Dermis microvascular lymphatic vessel endothelial cell (primary cell): Measurements from ENCODE around the gene ZFP36L1. TPM values are rescaled to one million over a fixed set of nuclear protein-coding genes. Genes with fewer than 3 reads are reported as not detected.
A peak's percentile ranks its signal among the peaks of the same experiment; 100 is the strongest.

Experiments used
- DNase-seq, 2 donors: peaks; one replicate each; pipeline versions ENCODE4 v3.0.0 to v3.0.0-alpha.2; 2010; ENCODE audit warnings: low read depth in 2 of 2
- total RNA-seq: library from RNA; depleted of rRNA; stranded (reverse); fragments of >200 nt; gene quantifications from 2 replicates; pipeline ENCODE4 v1.2.1, GENCODE V29; 2014

The ZFP36L1 gene
- total RNA-seq, 1 donor from 2014 or later, result 7.6 TPM

DNA sequence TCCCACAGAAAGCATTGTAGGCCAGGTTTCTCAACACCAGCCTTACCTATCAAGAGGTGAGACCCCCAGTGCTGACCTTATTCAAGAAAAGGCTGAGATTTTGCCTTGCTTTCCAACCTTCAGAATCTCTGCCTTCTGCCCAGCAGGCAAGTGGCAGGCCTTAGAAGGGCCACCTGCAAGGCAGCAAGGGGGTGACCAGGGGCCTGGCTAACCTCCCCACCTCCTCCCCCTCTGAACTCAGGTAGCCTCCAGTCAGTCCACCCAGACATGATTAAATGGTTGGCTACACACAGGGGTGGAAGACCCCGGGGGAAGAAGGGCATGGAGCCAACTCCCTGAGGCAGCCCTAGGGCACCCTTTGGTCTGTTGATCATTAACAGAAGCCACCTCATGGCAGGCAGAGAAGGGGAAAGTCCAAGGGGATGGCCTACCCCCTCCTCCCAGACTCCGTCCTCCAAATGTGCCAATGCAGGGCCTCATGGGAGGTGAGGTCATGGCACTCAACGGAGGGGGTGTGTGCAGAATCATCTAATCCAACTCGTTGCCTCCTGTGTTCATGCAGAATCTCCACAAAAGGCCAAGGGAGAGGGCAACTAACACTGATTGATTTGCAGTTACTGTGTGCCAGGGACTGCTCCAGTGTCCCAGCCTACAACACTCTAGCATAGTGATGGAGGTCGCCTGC, 8.5 kb downstream of the ZFP36L1 start:
- no peak for DNase-seq

DNA sequence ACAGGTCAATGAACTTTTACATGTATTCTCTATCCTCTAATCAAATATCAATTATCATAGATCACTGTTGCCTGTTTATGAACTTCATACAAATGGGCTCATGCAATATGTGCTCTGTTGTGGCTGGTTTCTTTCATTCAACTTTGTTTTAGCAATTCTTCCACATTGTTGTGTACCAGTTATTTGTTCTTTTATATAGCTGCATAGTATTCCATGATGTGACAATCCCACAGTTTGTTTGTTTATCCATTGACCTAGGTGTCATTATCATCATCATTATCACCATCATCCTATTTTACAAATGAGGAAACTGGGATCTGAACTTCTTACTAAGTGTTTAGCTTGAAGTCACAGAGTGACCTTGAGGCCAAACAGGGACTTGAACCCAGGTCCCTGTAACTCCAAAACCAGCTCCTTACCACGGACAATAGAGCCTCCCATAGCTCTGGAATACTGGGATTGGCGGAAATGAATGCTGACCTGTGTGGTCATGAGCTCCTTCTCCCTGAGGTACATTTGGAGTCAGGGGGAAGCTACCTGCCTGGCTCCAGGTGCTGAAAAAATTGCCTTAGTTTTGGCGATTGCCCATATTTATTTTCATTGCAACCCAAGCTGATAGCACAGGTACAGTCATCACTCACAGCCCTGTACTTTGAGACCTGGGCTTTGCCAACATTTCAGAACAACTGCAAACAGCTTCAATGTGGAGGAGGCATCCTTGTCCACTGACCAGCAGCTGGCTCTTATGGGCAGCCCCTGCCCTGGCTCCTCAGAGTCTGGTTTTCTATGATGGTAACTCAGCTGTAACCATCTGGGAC, 9.2 kb downstream of the ZFP36L1 start:
- DNase-seq, result no peak

DNA sequence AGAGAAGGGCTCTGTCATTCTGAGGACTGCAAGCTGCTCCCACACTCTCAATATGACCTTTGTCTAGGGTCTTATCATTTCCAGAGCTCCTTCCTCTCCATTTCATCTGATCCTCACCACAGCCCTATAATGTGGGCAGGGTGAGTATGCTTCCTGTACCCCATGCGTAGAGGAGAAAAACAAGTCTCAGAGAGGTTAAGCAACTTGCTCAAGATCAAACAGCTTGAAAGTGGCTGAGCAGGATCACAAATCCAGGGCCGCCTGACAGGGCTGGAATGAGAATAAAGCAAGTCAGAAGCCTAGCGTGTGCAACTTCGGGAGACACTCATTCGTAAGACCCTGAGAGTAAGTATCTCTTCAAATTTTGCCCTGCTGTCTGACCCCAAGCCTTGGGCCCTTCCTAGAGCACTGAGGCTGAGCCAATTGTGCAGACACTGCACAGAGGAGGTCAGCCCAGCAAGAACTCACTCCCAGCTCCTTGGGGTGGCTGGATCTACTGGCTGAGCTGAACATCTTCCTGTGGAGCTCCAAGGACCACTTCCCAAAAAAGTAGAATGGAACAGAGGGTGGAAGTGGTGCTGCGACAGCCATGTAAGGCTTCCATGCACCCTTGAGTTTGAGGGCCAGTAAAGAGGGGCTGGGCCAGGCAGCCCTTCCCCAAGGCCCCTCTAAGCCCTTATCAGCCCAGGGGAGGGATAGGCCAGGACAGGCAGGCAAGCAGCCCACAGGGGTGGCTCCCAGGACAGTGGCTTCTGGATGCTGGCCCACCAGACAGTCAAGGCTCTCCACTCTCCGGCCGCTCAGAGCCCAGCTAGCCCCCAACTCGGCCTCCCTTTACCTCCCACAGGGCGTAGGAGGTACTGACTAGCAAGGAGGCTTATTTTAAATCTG, 10.5 kb downstream of the ZFP36L1 start:
- DNase-seq, result no peak

DNA sequence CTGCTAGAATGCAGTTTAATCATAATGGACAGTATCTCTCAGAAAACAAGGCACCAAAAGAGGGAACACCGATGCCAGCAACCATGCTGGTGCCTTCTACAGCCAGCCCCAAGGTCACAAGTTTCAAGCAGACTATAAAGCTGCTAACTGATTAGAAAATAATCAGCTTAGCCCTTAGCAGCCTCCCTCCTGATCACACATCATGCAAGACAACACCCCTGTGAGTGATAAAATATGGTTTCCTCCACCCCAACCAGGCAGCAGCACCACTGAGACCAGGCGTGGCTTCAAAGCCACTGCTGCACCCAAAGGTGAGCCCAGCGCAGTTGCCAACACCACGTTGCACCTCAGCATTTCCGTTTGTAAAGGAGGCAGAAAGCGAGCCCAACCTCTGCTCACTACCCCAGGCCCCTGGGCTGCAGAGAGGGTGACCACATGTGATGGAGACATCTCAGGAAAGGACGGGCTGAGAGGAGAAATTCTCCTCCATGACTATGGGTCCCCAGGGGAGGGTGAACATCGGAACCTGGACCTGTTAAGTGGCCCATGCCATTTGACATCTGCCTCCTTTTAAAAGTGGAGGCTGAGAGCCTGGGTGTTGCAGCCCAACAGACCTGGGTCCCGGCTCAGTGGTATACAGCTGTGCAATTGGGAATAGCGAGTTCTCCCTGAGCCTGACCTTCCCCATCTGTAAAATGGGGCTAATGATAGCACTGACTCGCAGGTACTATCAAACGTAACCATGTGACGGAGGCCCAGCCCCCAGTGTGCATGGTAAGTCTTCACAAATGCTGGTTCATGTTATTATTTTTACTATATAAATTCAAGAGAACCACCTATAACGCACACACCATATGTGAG, 11.5 kb downstream of the ZFP36L1 start:
- no peak for DNase-seq

DNA sequence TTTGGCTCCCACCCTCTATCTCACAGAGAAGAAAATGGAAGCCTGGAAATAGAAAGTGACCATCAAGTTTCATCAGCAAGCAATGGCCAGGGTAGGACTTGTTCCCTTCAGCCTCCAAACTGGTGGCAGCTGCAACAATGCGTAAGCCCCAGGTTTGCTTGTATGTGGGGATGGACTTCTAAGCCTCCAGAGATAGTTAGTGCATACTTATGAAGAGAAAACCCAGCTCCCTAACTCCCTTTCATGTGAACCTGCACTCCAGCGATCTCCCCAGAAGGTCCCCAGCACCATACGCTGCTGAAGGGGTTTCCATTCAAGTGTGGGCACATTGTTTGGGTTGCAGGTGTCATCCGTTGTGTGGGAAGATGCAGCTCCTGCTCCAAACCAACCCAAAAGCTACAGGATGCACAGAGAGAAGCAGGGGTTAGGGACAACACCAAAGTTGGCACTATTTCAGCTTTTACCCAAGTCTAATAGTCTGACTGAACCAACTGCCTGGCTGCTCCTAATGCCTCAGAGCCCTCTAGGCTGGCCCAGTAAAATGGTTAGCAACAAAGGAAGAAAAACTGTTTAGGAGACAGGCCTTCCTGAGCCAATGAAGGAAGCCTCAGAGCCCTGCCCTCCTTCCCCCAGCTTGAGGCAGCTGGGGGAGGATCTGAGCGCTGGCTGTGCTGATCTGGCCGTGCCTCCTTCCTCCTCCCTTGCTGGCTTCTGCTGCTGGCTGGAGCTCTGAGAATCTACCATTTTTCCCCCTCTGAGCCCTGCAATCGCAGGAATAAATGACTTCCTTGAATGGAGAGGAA, 12.3 kb downstream of the ZFP36L1 start:
- DNase-seq, result peak in 1 of 2 donors; percentile 49

DNA sequence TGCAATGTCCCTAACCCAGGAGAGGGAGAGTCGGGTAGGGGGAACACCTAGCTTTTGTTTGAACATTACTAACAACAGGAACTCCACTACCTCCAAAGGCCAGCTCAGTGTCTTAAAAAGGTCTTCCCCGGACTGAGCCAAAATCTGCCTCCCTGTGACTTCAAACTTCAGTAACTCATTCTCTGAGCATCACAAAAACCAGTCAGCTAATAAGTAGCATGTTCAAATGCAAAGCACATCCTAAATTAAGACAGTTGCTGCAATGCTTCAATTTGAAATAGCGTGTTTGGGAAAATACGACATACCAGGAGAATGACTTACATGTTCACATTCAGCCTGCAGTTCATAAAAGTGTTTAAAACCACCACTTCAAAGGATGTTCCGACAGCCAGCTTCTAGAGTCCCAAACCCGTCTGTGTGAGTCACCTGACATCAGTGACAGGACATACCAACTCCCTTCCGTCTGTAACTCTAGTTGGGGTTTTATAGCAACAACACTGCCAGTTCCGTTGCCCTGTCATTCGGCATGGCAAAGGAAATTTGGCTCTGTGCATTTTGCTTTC, 13.0 kb downstream of the ZFP36L1 start:
- DNase-seq, result peak; percentile 71 to 81

DNA sequence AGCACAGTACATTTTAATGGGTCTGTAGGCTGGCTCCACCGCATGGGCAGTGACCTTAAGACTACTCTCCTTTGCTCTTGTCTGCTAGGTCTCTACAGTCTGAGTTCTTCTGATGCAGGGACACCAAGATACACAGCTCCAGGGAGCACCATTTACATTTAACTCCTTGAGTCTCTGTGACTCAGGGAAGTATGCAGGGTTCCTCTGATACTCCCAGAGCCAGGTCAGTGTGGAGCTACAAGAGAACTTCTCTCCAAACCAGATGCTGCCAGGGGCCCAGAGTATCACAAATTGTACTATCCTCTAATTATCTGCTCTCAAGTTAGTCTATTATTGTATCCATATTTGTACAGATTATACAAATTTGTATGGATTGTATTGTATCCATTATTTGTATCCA, 15.2 kb downstream of the ZFP36L1 start:
- no peak for DNase-seq

DNA sequence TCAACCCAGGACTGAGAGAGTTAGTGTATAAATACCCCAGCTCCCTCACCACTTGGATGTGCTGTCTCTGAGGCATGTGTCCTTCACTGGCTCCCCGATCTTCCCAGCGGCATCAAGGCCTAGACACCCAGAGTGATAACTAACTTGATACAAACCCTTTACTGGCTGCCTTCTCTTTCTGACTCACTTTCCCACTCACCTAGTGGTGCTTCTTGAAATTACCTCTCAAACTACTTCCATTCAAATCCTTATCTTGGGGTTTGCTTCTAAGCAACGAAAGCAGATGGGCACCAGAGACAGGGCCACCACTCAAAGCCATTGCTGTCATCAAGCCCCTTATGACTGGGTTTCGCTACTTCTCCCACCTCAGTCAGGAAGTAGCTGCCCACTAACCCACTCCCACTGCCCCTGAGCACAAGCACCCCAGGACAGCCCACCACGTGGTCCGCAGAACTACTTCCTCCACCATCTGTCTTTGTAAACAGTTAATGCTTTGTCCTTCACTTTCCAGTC, 17.2 kb downstream of the ZFP36L1 start:
- DNase-seq, result no peak

DNA sequence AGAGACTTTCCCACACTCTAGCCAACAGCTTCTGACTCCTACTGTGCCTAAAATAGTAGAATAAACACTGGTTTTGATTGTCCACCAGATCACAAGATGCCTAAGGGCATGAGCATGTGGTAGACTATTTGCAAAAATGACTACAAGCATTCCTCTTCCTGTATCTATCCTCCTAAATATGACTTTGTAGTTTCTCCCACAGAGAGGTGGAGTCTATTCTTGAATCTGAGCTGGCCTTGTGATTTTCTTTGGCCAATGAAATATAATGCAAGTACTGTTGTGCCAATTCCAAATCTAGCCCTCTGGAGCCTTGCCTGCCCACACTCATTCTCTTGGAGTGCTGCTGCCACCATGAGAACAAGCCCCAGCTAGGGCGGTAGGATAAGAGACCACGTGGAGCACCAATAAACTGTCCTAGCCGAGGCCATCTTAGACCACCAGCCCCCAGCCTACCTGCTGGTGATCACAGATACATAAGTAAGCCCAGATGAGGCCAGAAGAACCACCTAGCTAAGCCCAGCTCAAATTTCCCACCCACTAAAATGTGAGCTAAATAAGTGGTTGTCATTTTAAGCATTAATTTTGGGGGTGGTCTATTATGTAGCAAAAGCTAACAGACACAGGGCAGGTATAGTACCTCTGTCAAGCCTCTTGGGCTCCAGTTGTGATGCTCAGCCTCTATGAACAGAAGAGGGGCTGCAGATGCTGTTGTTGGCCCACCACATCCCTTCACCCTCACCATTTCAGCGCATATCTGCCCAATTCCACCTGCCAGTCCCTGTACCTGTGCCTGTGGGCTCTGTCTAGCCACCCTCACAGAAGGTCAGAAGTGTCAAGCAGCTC, 17.9 kb downstream of the ZFP36L1 start:
- no peak for DNase-seq

DNA sequence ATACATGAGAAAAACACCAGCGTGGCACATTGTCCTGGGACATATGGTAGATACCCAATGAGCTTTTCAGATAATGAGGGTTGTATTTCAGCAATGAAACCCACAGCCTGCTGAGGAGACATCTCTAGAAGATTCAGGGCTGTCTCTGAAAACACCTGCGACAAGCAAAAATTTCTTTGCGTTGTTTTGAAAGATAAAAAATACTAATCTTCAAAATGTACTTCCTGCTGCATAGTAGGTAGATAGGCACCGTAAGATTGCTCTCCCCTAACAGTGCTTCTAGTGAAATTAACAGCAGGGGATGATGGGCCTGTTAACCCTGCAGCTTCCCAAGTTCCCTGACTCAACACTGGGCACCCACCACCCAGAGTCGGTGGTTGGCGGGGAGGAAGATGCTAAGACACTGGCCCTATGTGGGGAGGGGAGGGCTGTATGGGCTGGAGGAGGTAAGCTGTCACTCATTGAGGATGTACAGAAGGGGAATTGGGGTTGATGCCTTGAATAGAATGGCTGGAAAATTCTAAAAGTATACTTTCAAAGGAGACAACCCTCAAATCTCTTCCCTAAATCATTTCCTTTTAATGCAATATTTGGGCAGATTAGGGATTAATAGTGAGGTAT, 20.0 kb downstream of the ZFP36L1 start:
- DNase-seq, result no peak

DNA sequence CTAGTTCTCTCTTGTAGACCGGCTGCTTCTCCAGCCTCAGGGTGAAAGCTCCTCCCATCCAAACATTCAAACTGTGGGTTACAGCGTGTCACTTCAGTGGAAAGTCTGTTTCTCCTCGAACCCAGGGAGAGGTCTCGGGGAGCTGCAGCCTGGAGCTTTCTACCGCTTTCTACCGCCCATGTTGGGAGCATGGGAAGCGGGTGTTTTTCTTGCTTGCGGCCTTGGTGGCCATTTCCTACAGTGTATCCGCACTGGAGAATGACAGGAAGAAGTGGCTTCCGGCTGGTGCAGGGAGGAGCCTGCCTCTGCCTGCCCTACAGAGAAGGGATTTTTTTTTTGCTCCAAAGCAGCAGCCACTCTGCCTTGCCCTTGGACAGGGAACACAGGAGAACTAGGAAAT, 21.2 kb downstream of the ZFP36L1 start:
- DNase-seq, result peak; percentile 84 to 91

DNA sequence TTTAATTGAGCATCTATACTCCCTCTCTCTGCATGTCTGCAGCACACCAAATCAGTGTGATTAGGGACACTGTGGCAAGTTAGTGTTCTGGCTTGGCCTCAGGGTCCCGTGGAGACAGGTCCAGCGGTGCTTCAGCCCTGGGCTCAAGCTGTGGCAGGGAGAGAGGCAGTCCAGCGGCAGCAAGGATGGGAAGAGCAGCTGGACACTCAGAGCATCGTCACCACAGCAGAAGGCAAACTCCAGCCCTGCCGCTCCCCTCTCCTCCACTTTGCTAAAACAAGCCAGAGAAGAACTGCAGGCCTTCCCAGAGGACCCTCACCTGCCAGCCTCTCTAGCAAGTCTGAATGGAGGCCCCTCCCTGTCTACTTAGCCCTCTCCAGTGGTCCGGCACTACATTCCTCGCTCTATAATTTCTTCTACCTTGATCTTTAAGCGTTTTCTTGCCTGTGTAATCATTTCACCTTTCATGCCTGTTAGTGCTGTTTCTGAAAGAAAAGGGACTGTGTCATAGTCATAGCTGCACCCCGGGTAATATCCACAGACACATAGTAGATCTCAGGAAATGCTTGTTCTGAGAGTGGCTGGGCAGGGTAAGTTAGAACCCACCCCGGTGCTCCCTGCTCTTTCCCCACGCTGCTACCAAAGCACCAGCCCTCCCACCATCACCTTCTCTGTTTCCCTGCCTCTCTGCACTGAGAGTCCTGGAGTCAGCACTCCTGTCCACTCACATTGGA, 22.1 kb downstream of the ZFP36L1 start:
- no peak for DNase-seq

DNA sequence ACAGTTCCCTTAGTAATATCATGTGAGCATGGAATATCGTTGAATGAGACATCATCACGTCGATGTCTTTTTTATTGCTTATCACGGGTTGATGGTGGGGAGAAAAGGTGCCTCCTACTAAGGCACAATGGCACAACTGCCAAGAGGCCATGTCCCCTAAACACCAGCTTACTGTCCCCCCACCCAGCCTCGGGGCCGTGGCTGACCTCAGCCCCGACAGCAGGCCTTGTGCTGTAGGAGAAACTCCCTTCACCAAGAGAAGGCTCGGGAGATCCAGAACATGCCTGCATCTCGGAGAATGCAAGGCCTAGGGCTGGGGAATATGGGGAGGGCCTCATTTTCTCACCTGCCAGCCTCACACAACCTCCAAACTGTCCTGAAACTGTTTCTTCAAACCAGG, 22.8 kb downstream of the ZFP36L1 start:
- no peak for DNase-seq

DNA sequence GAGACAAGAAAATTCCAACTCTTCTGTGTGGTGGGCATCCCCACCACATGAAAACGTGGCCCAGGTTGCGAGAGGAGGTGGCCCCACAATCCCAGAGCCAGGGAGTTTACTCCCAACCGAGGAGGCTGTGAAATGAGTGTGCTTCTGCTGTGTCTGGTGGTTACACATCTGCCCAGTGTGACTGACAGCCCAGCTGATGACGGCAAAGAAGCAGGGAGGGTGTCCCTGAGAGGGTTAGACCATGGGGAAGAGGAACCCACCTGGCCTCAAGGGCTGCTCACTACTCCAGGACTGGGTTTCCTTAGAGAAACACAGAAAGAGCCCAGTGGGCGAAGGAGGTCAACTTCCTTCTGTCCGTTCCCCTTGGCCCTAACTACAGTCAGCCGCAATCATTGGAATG, 24.6 kb downstream of the ZFP36L1 start:
- no peak for DNase-seq

DNA sequence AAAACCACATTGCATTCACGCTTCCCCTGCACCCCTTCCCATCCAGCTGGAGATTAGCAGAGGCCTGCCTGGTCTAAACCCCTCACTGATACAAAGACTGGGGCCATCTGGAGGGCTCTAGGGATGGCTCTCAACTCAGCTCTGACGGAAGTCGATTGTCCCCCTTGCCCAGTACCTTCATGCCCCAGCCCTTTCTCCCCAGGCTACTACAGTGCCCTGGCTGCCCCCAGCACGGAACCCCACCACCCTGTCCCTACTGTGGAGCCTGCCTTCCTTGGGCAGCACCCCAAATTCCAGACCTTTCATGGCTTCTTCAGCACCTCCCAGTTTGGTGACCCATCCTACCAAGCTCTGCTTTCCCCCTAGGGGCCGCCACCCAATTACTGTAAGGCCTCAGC, 25.6 kb downstream of the ZFP36L1 start:
- no peak for DNase-seq

DNA sequence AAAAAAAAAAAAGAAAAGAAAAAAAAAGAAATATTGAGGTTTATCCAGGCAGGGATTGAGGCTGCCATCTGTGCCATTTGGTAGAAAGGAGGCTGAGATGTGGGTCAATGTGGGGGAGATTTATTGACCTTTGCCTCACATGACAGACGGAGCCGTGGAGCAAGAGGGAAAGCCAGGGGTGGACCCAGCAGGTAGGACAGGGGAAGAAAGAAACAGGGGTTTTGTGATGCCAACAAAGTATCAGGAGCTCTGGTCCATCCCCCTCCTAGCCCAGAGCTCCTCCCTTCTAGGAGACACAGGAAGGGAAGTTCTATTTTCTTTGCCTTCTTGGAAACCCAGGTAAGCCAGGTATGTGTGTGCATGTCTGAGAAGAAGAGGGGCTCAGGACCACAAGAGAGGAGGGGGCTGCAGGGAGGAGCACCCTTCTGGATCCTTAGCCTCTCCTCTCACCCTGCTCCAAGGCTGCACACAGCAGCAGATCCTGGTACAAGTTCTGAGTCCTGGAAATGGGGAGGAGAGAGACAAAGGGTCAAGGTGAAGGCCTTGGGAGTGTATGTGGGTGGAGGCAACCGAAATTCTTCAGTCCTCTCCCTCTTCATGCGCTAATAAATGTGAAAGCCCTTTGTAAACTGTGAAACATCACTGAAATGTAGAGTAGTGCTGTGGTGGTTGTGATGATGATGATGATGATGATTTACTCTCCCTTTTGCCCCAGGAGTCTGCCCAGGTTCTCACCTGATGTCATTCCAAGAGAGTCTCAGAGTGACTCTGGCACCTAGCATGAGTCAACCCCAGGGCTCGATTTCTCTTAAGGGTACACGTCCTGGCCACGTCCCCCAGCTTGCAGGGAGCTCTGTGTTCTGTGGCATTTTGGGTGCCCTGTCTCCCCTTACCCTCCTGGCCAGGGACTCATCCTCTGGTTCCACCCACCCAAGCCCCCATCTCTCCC, 26.3 kb downstream of the ZFP36L1 start:
- no peak for DNase-seq
